ENCODE results near the gene PLCB4.

PLCB4 gene

GRCh38 chr20:9126527-9126926 is 57.6 kb downstream of the PLCB4 start:
- TF ChIP-seq REST (IDR thresholded peaks at IDR 0.05; ENCODE audit: insufficient read depth in 1 of 2, low read depth in 2 of 2, low read length in 2 of 2) (no peak), POLR2AphosphoS5 (IDR thresholded peaks at IDR 0.05; ENCODE audit: low read depth, low read length) (no peak), SIN3A (IDR thresholded peaks at IDR 0.05; ENCODE audit: borderline replicate concordance, insufficient read depth, low read length) (no peak), FOXP2 (optimal IDR thresholded peaks at IDR 0.05; ENCODE audit: borderline replicate concordance, extremely low read depth, extremely low read length, insufficient read depth) (no peak), TAF1 (IDR thresholded peaks at IDR 0.05; ENCODE audit: borderline replicate concordance, insufficient read depth, low read length) (no peak)

DNA sequence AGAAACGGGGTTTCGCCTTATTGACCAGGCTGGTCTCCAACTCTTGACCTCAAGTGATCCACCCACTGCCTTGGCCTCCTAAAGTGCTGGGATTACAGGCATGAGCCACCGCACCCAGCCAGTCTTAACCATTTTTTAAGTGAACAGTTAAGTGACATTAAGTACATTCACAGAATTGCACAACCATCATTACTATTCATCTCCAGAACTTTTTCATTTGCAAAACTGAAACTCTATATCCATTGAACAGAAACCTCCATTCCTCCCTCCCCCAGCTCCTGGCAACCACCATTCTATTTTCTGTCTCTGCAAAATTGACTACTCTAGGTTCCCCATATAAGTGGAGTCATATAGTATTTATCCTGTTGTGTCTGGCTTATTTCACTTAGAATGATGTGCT is 59.7 kb downstream of the PLCB4 start:
- TF ChIP-seq REST (IDR thresholded peaks at IDR 0.05; ENCODE audit: insufficient read depth in 1 of 2, low read depth in 2 of 2, low read length in 2 of 2) (no peak), TAF1 (IDR thresholded peaks at IDR 0.05; ENCODE audit: borderline replicate concordance, insufficient read depth, low read length) (no peak), POLR2AphosphoS5 (IDR thresholded peaks at IDR 0.05; ENCODE audit: low read depth, low read length) (no peak)

GRCh38 chr20:9129756-9130155 is 60.9 kb downstream of the PLCB4 start:
- TF ChIP-seq POLR2AphosphoS5 (IDR thresholded peaks at IDR 0.05; ENCODE audit: low read depth, low read length) = no peak
- no peak for TF ChIP-seq FOXP2 (optimal IDR thresholded peaks at IDR 0.05; ENCODE audit: borderline replicate concordance, extremely low read depth, extremely low read length, insufficient read depth)
- no peak for TF ChIP-seq TAF1 (IDR thresholded peaks at IDR 0.05; ENCODE audit: borderline replicate concordance, insufficient read depth, low read length)
- no peak for TF ChIP-seq REST (IDR thresholded peaks at IDR 0.05; ENCODE audit: insufficient read depth in 1 of 2, low read depth in 2 of 2, low read length in 2 of 2)
- TF ChIP-seq SIN3A (IDR thresholded peaks at IDR 0.05; ENCODE audit: borderline replicate concordance, insufficient read depth, low read length) = no peak

DNA sequence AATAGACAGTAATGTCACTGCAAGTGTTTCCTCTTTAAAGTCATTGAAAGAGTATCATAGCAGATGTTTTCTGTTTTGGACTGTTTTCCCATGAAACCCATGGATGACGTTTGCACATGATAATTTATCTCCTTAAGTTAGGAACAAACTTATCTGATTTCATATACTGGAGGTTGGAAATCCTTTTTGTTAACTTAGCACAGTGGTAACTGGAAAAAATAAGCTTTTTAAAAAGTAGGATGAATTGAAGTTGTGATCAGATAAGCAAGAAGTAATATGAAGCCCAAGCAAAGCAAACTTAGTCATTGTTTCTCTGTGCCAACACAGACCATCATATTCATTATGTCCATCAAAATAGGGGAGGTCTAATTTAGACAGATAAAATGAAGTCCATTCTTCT is 61.6 kb downstream of the PLCB4 start:
- no peak for TF ChIP-seq SIN3A (IDR thresholded peaks at IDR 0.05; ENCODE audit: borderline replicate concordance, insufficient read depth, low read length)
- no peak for TF ChIP-seq REST (IDR thresholded peaks at IDR 0.05; ENCODE audit: insufficient read depth in 1 of 2, low read depth in 2 of 2, low read length in 2 of 2)
- no peak for TF ChIP-seq POLR2AphosphoS5 (IDR thresholded peaks at IDR 0.05; ENCODE audit: low read depth, low read length)
- no peak for TF ChIP-seq FOXP2 (optimal IDR thresholded peaks at IDR 0.05; ENCODE audit: borderline replicate concordance, extremely low read depth, extremely low read length, insufficient read depth)
- TF ChIP-seq TAF1 (IDR thresholded peaks at IDR 0.05; ENCODE audit: borderline replicate concordance, insufficient read depth, low read length) = no peak

DNA sequence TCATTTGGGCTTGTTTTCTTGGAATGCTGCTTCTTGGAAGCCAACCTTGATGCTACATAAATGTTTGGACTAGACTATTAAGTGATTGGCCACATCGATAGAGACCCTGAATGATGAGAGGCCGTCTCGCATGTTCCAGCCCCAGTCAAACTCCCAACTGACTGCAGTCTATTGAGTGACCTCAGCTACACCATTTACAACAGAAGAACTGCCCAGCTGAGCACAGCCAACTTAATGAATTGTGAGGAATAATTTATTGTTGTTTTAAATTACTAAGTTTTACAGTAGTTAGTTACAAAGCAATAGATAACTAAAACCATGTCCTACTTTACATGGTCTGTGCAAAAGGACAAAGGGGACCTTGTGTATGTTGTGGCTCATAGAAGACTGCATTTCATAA is 63.0 kb downstream of the PLCB4 start:
- TF ChIP-seq SIN3A (IDR thresholded peaks at IDR 0.05; ENCODE audit: borderline replicate concordance, insufficient read depth, low read length) (no peak), FOXP2 (optimal IDR thresholded peaks at IDR 0.05; ENCODE audit: borderline replicate concordance, extremely low read depth, extremely low read length, insufficient read depth) (no peak), POLR2AphosphoS5 (IDR thresholded peaks at IDR 0.05; ENCODE audit: low read depth, low read length) (no peak), TAF1 (IDR thresholded peaks at IDR 0.05; ENCODE audit: borderline replicate concordance, insufficient read depth, low read length) (no peak), REST (IDR thresholded peaks at IDR 0.05; ENCODE audit: insufficient read depth in 1 of 2, low read depth in 2 of 2, low read length in 2 of 2) (no peak)

Data from PFSK-1 (cell line).